ENCODE measurements around the gene STAC3. TPM values are rescaled to one million over a fixed set of nuclear protein-coding genes. Genes with fewer than 3 reads are reported as not detected.
A peak's percentile ranks its signal among the peaks of the same experiment; 100 is the strongest.

The STAC3 gene
- total RNA-seq, 2 donors from 2014 or later, result 0.27 to 0.56 TPM

DNA sequence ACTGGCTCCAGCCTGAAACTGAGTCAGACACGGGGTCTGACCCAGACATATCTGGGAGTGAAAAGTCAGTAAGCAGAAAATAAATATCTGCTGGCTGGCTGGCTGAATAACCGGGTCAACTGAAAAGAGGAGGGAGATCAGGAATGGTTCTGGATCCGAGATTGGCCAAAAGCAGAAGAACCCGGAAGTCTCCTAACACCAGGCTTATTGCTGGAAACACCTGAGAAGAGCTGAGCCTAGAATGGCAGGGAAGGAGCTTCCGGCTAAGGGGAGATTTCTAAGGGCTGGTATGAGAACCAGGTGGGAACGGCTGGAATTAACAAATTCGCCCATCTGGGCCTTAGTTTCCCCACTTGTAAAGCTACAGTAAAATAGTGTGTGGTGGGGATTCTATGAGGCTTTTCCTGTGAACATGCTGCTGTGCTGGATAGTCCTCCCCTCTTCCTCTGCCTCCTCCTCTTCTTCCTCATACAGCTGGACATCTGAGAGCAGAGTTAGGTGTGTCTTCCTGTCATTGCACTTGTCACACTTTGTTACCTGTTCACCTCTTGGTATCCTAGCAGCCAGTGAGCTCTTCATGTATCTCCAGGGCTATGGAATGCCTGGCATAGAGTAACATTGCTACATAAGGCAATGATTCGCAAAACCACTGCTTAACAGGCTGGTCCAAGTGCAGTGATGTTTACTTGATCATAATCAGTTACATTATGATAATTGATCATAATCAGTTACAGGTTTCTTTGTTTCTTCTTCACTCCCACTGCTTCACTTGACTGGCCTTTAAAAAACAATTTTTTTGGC, 23.5 kb downstream of the STAC3 start:
- Histone ChIP-seq H3K27me3 (replicated peaks; ENCODE audit: insufficient read depth) (peaks cover 13% of the 10 kb centered on the region), H3K27ac (no peak overlapping the region), H3K9me3 (no peaks in the 10 kb centered on the region), H3K4me1 (ENCODE audit: control insufficient read depth in 1 of 2, low read depth in 2 of 2) (peaks cover 10 to 27% of the 10 kb centered on the region in 2 donors), H3K36me3 (peaks cover 5% of the 10 kb centered on the region), H3K4me3 (peak overlapping the region; percentile 47)
- TF ChIP-seq, protein P1, sequence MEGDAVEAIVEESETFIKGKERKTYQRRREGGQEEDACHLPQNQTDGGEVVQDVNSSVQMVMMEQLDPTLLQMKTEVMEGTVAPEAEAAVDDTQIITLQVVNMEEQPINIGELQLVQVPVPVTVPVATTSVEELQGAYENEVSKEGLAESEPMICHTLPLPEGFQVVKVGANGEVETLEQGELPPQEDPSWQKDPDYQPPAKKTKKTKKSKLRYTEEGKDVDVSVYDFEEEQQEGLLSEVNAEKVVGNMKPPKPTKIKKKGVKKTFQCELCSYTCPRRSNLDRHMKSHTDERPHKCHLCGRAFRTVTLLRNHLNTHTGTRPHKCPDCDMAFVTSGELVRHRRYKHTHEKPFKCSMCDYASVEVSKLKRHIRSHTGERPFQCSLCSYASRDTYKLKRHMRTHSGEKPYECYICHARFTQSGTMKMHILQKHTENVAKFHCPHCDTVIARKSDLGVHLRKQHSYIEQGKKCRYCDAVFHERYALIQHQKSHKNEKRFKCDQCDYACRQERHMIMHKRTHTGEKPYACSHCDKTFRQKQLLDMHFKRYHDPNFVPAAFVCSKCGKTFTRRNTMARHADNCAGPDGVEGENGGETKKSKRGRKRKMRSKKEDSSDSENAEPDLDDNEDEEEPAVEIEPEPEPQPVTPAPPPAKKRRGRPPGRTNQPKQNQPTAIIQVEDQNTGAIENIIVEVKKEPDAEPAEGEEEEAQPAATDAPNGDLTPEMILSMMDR (IDR thresholded peaks at IDR 0.05), result no peak
- DNase-seq (ENCODE audit: low spot score), result no peak
- ATAC-seq (ENCODE audit: insufficient number of reproducible peaks, low FRiP score, low read depth), result no peak

DNA sequence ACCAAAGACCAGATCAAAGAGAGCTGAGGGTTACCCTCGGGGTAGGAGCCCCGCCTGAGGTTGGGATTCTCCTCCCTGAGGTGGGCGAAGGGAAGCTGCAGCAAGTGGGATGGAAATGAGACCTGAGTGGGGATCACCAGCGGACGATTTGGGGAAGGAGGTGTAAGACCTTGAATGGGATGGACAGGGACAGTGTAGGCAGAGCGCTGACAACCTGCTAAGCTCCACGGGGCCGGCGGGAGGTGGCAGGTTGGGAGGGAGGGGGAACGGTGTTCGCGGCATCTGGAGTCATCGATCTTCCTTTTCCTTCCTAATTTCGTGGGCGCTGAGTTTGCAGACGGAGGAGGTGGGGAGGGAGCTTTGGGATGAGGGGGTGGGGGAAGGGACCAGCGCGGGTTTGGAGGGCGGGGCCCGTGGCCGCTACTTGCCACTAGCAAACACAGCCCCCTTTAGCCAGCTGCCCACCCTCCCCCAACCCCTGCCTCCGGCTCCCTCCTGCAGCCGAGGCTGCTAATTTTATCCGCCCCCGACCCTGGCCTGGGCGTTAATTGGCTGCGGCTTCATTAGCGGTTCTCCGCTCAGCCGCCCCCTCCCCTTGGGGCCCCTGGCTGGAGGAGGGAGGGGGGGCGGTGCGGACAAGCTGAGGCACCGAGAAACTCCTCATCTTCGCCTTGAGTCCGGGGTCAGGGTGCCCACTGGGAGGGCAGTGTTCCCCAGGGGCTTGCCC, 24.2 kb downstream of the STAC3 start:
- Histone ChIP-seq H3K4me3 (peak overlapping the region; percentile 47), H3K27ac (no peak overlapping the region), H3K4me1 (ENCODE audit: control insufficient read depth in 1 of 2, low read depth in 2 of 2) (peaks cover 10 to 27% of the 10 kb centered on the region in 2 donors), H3K27me3 (replicated peaks; ENCODE audit: insufficient read depth) (peaks cover 13% of the 10 kb centered on the region), H3K9me3 (no peaks in the 10 kb centered on the region), H3K36me3 (no peaks in the 10 kb centered on the region)
- TF ChIP-seq, protein P1 (IDR thresholded peaks at IDR 0.05), result no peak
- no peak for ATAC-seq (ENCODE audit: insufficient number of reproducible peaks, low FRiP score, low read depth)
- no peak for DNase-seq (ENCODE audit: low spot score)

DNA sequence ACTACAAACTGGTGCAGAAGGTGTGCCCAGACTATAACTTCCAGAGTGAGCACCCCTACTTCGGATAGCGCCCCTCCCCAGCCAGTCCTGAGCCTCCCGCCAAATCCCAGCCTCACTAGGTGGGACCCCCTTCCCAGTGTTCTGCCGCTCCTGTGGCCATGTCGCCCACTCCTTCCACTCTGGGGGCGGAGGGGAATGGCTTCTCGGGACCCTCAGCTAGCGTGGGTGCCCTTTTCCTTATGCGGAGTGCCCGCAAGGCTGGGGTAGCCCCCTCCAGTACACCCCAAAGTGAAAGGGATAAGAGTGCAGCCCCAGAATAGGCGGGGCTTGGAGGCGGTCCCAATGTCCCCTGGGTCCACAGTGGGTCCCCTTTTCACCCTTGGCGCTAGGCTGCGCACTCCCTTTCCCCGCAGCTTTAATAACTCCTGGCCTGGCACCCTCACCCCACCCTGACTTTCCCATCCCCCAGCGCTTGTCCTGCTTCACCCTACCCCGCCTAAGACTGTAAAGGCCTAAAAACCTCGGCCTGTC, 25.2 kb downstream of the STAC3 start:
- no peak for DNase-seq (ENCODE audit: low spot score)
- Histone ChIP-seq H3K9me3 (no peaks in the 10 kb centered on the region), H3K27me3 (replicated peaks; ENCODE audit: insufficient read depth) (peaks cover 19% of the 10 kb centered on the region), H3K27ac (no peak overlapping the region), H3K4me3 (no peak overlapping the region), H3K4me1 (ENCODE audit: control insufficient read depth in 1 of 2, low read depth in 2 of 2) (peaks cover 9 to 21% of the 10 kb centered on the region in 2 donors), H3K36me3 (no peaks in the 10 kb centered on the region)
- TF ChIP-seq, protein P1 (IDR thresholded peaks at IDR 0.05), result no peak
- no peak for ATAC-seq (ENCODE audit: insufficient number of reproducible peaks, low FRiP score, low read depth)

DNA sequence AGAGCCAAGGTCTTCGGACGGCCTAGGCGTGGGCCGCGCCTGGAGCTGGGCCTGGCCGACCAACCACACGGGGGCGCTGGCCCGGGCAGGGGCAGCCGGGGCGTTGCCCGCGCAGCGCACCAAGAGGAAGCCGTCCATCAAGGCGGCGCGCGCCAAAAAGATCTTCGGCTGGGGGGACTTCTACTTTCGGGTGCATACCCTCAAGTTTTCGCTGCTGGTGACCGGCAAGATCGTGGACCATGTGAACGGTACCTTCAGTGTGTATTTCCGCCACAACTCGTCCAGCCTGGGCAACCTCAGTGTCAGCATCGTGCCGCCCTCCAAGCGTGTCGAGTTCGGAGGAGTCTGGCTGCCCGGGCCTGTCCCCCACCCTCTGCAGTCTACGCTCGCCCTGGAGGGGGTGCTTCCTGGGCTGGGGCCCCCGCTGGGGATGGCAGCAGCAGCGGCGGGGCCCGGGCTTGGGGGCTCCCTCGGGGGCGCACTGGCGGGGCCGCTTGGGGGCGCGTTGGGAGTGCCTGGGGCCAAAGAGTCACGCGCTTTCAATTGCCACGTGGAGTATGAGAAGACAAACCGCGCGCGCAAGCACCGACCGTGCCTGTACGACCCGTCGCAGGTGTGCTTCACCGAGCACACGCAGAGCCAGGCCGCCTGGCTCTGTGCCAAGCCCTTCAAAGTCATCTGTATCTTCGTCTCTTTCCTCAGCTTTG, 25.9 kb downstream of the STAC3 start:
- H3K4me3 ChIP-seq, result peak overlapping the region; percentile 42
- DNase-seq (ENCODE audit: low spot score), result no peak
- peaks cover 3 to 14% of the 10 kb centered on the region in 2 donors for H3K4me1 ChIP-seq (ENCODE audit: control insufficient read depth in 1 of 2, low read depth in 2 of 2)
- H3K27me3 ChIP-seq (replicated peaks; ENCODE audit: insufficient read depth), result peaks cover 19% of the 10 kb centered on the region
- no peaks in the 10 kb centered on the region for H3K9me3 ChIP-seq
- TF ChIP-seq, protein P1 (IDR thresholded peaks at IDR 0.05), result peak; percentile 42
- no peak for ATAC-seq (ENCODE audit: insufficient number of reproducible peaks, low FRiP score, low read depth)
- H3K27ac ChIP-seq, result no peak overlapping the region
- no peaks in the 10 kb centered on the region for H3K36me3 ChIP-seq
